ENCODE data around the gene MRFAP1L1. TPM values are rescaled to one million over a fixed set of nuclear protein-coding genes. Genes with fewer than 3 reads are reported as not detected.
A peak's percentile ranks its signal among the peaks of the same experiment; 100 is the strongest.

MRFAP1L1 gene
- total RNA-seq, 1 experiment from 2014 or later, result 57.7 TPM

DNA sequence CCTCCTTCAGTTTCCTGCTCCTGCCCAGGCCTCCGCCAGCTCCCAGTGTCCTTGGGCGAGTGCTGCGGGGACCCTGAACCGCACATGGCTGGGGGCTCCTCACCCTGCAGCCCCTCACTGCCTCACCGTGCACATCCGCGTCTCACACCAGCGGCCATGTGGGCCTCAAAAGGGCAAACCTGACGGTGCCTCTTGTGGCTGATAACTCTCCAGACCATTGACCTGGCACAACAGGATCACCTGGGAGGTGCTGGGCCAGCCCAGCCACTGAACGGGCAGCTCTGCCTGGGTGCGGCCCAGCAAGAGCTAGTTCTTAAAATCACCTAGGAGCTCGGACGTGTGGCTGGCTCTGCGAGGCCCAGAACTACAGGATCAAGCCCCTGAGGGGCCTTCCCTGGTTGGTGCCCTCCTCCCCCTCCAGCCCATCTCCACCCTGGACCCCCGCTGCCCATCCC is 20.1 kb downstream of the MRFAP1L1 start:
- Histone ChIP-seq H2AK5ac (ENCODE audit: insufficient read length, low read length) (no peak overlapping the region), H3K23ac (ENCODE audit: insufficient read length, low read depth, low read length) (no peak overlapping the region), H3K79me2 (ENCODE audit: insufficient read depth, low read length) (no peaks in the 10 kb centered on the region), H4K20me1 (ENCODE audit: control insufficient read depth, insufficient read depth, insufficient read length) (no peaks in the 10 kb centered on the region), H3K18ac (ENCODE audit: insufficient read length, low read depth, low read length) (peak overlapping the region; percentile 27), H3K9me3 (ENCODE audit: control insufficient read depth, low read depth, low read length) (no peaks in the 10 kb centered on the region), H2BK20ac (ENCODE audit: low read depth, low read length, poor library complexity, severe bottlenecking) (no peak overlapping the region), H2BK15ac (ENCODE audit: low read depth, low read length) (no peak overlapping the region), H3K23me2 (ENCODE audit: insufficient read length, low read depth, low read length, poor library complexity, severe bottlenecking) (no peaks in the 10 kb centered on the region), H3K27me3 (ENCODE audit: insufficient read depth, low read length) (no peaks in the 10 kb centered on the region), H3K56ac (ENCODE audit: insufficient read length, low read depth, low read length) (no peak overlapping the region), H3K4me2 (ENCODE audit: insufficient read depth, insufficient read length, low read length) (no peak overlapping the region), H4K91ac (ENCODE audit: insufficient read length, low read depth, low read length) (no peak overlapping the region), H3T11ph (ENCODE audit: low read length) (no peak overlapping the region), H3K4ac (ENCODE audit: low read depth, low read length) (no peak overlapping the region; the same call in 1 of the 2 replicates), H4K8ac (replicated peaks; ENCODE audit: insufficient read length, low read depth, low read length) (no peak overlapping the region), H2AFZ (ENCODE audit: low read length) (no peak overlapping the region), H3K4me1 (ENCODE audit: insufficient read depth, low read length) (no peaks in the 10 kb centered on the region; the same call in 1 of the 2 replicates), H3K9ac (ENCODE audit: extremely low read depth, insufficient read length, low read length) (no peak overlapping the region), H4K5ac (ENCODE audit: insufficient read length, low read depth, low read length) (no peak overlapping the region), H3K27ac (ENCODE audit: insufficient read length, low read depth, low read length) (no peak overlapping the region), H2BK120ac (ENCODE audit: low read depth, low read length, poor library complexity, severe bottlenecking) (no peak overlapping the region), H2BK12ac (ENCODE audit: insufficient read length, low read depth, low read length) (no peak overlapping the region), H2BK5ac (ENCODE audit: insufficient read length, low read length) (no peak overlapping the region), H3K14ac (ENCODE audit: insufficient read depth, low read length) (no peak overlapping the region), H3K79me1 (ENCODE audit: insufficient read depth, low read depth, low read length, poor library complexity, severe bottlenecking) (no peaks in the 10 kb centered on the region)
- TF ChIP-seq, protein P1, sequence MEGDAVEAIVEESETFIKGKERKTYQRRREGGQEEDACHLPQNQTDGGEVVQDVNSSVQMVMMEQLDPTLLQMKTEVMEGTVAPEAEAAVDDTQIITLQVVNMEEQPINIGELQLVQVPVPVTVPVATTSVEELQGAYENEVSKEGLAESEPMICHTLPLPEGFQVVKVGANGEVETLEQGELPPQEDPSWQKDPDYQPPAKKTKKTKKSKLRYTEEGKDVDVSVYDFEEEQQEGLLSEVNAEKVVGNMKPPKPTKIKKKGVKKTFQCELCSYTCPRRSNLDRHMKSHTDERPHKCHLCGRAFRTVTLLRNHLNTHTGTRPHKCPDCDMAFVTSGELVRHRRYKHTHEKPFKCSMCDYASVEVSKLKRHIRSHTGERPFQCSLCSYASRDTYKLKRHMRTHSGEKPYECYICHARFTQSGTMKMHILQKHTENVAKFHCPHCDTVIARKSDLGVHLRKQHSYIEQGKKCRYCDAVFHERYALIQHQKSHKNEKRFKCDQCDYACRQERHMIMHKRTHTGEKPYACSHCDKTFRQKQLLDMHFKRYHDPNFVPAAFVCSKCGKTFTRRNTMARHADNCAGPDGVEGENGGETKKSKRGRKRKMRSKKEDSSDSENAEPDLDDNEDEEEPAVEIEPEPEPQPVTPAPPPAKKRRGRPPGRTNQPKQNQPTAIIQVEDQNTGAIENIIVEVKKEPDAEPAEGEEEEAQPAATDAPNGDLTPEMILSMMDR (conservative IDR thresholded peaks at IDR 0.05), result no peak
- H3K9me3 Mint-ChIP-seq, result peaks cover 14 to 15% of the 10 kb centered on the region in 2 experiments
- no CpG with 5 or more reads among the region's 15 CpGs for WGBS (ENCODE audit: extremely low coverage, insufficient read length, low lambda C conversion rate)
- H3K36me3 Mint-ChIP-seq (ENCODE audit: insufficient read depth in 1 of 3, low read depth in 3 of 3), result peaks cover 0 to 15% (median 6%) of the 10 kb centered on the region in 3 experiments; a peak in 6 of 7 replicates
- peak; percentile 53 for DNase-seq
- no peak overlapping the region; a peak in 1 of 7 replicates for H3K27ac Mint-ChIP-seq
- no peak overlapping the region; a peak in 1 of 5 replicates for H3K4me3 Mint-ChIP-seq
- peaks cover 14 to 32% of the 10 kb centered on the region in 2 experiments for H3K4me1 Mint-ChIP-seq
- H3K27me3 Mint-ChIP-seq (ENCODE audit: low read depth), result peaks cover 24% of the 10 kb centered on the region
